ENCODE data around the gene C12orf75. TPM values are rescaled to one million over a fixed set of nuclear protein-coding genes. Genes with fewer than 3 reads are reported as not detected.
A peak's percentile ranks its signal among the peaks of the same experiment; 100 is the strongest.

Gene C12orf75
- total RNA-seq, 1 donor from 2014 or later = 96.1 TPM

- intact Hi-C loops (cut with micrococcal nuclease) = no loop called here
- H3K27ac Mint-ChIP-seq = no peak overlapping the region
- peaks cover 45% of the 10 kb centered on the region for H3K36me3 Mint-ChIP-seq (ENCODE audit: low read depth)
Observed at GRCh38 chr12:105351523-105351922, 21.0 kb downstream of the C12orf75 start.

GRCh38 chr12:105352052-105352451 is 21.6 kb downstream of the C12orf75 start:
- H3K4me1 Mint-ChIP-seq = peaks cover 40% of the 10 kb centered on the region
- H3K4me3 Mint-ChIP-seq = peak overlapping the region; percentile 22
- no peaks in the 10 kb centered on the region for H3K27me3 Mint-ChIP-seq
- peaks cover 43% of the 10 kb centered on the region for H3K36me3 Mint-ChIP-seq (ENCODE audit: low read depth)
- peak overlapping the region; percentile 68 for H3K27ac Mint-ChIP-seq
- no peak for DNase-seq
- H3K9me3 Mint-ChIP-seq = peaks cover 13% of the 10 kb centered on the region
- intact Hi-C loops (cut with micrococcal nuclease) = no loop called here

More at GRCh38 chr12:105351523-105351922, 21.0 kb downstream of the C12orf75 start:
- Mint-ChIP-seq H3K27me3 (no peaks in the 10 kb centered on the region), H3K4me1 (peaks cover 37% of the 10 kb centered on the region), H3K4me3 (peak overlapping the region; percentile 16), H3K9me3 (peaks cover 13% of the 10 kb centered on the region)
- no peak for DNase-seq

- intact Hi-C loops (cut with micrococcal nuclease) = no loop called here
- peaks cover 48% of the 10 kb centered on the region for H3K4me1 Mint-ChIP-seq
- H3K27me3 Mint-ChIP-seq = no peaks in the 10 kb centered on the region
- H3K36me3 Mint-ChIP-seq (ENCODE audit: low read depth) = peaks cover 43% of the 10 kb centered on the region
- H3K4me3 Mint-ChIP-seq = no peak overlapping the region
- DNase-seq = no peak
- H3K27ac Mint-ChIP-seq = no peak overlapping the region
- H3K9me3 Mint-ChIP-seq = peaks cover 13% of the 10 kb centered on the region
Observed at GRCh38 chr12:105352940-105353635, 22.6 kb downstream of the C12orf75 start.

- Mint-ChIP-seq H3K9me3 (peaks cover 13% of the 10 kb centered on the region), H3K27me3 (no peaks in the 10 kb centered on the region), H3K4me3 (no peak overlapping the region), H3K27ac (no peak overlapping the region), H3K4me1 (peaks cover 44% of the 10 kb centered on the region), H3K36me3 (ENCODE audit: low read depth) (peaks cover 37% of the 10 kb centered on the region)
- no peak for DNase-seq
- intact Hi-C loops (cut with micrococcal nuclease) = loop anchor here (5.0 kb wide), 1 partner anchor 33 kb away; no protein-coding TSS in a partner anchor
Observed at GRCh38 chr12:105355752-105356151, 25.3 kb downstream of the C12orf75 start.

- Mint-ChIP-seq H3K36me3 (ENCODE audit: low read depth) (peaks cover 34% of the 10 kb centered on the region), H3K4me3 (peak overlapping the region; percentile 37), H3K27me3 (no peaks in the 10 kb centered on the region), H3K27ac (peak overlapping the region; percentile 89), H3K4me1 (peaks cover 35% of the 10 kb centered on the region), H3K9me3 (peaks cover 5% of the 10 kb centered on the region)
- intact Hi-C loops (cut with micrococcal nuclease) = loop anchor here (1.0 to 5.0 kb wide), 2 partner anchors 26 to 35 kb away; no protein-coding TSS in a partner anchor
- DNase-seq = no peak
Observed at GRCh38 chr12:105357162-105357691, 26.7 kb downstream of the C12orf75 start.

- no peak for DNase-seq
- Mint-ChIP-seq H3K36me3 (ENCODE audit: low read depth) (peaks cover 34% of the 10 kb centered on the region), H3K4me3 (no peak overlapping the region), H3K9me3 (peaks cover 5% of the 10 kb centered on the region), H3K27ac (no peak overlapping the region), H3K27me3 (no peaks in the 10 kb centered on the region), H3K4me1 (peaks cover 36% of the 10 kb centered on the region)
- intact Hi-C loops (cut with micrococcal nuclease) = loop anchor here (5.0 kb wide), 1 partner anchor 36 kb away; no protein-coding TSS in a partner anchor
Observed at GRCh38 chr12:105358789-105359188, 28.3 kb downstream of the C12orf75 start.

- no peak overlapping the region for H3K4me3 Mint-ChIP-seq
- peaks cover 31% of the 10 kb centered on the region for H3K4me1 Mint-ChIP-seq
- no peaks in the 10 kb centered on the region for H3K27me3 Mint-ChIP-seq
- no peak overlapping the region for H3K27ac Mint-ChIP-seq
- intact Hi-C loops (cut with micrococcal nuclease) = loop anchor here (5.0 kb wide), 1 partner anchor 38 kb away; no protein-coding TSS in a partner anchor
- peaks cover under 1% of the 10 kb centered on the region for H3K9me3 Mint-ChIP-seq
- DNase-seq = no peak
- peaks cover 29% of the 10 kb centered on the region for H3K36me3 Mint-ChIP-seq (ENCODE audit: low read depth)
Observed at GRCh38 chr12:105359856-105360255, 29.4 kb downstream of the C12orf75 start.

GRCh38 chr12:105363890-105364289 is 33.4 kb downstream of the C12orf75 start:
- H3K27me3 Mint-ChIP-seq = no peaks in the 10 kb centered on the region
- H3K36me3 Mint-ChIP-seq (ENCODE audit: low read depth) = peaks cover 30% of the 10 kb centered on the region
- H3K4me3 Mint-ChIP-seq = no peak overlapping the region
- H3K9me3 Mint-ChIP-seq = no peaks in the 10 kb centered on the region
- DNase-seq = no peak
- no peak overlapping the region for H3K27ac Mint-ChIP-seq
- peaks cover 12% of the 10 kb centered on the region for H3K4me1 Mint-ChIP-seq
- intact Hi-C loops (cut with micrococcal nuclease) = no loop called here

GRCh38 chr12:105365231-105365630 is 34.7 kb downstream of the C12orf75 start:
- intact Hi-C loops (cut with micrococcal nuclease) = no loop called here
- Mint-ChIP-seq H3K27me3 (no peaks in the 10 kb centered on the region), H3K4me1 (peaks cover 9% of the 10 kb centered on the region), H3K27ac (no peak overlapping the region), H3K4me3 (no peak overlapping the region), H3K9me3 (no peaks in the 10 kb centered on the region), H3K36me3 (ENCODE audit: low read depth) (peaks cover 29% of the 10 kb centered on the region)
- DNase-seq = no peak

GRCh38 chr12:105368047-105368646 is 37.7 kb downstream of the C12orf75 start:
- no peaks in the 10 kb centered on the region for H3K27me3 Mint-ChIP-seq
- intact Hi-C loops (cut with micrococcal nuclease) = no loop called here
- no peak overlapping the region for H3K4me3 Mint-ChIP-seq
- H3K36me3 Mint-ChIP-seq (ENCODE audit: low read depth) = peaks cover 27% of the 10 kb centered on the region
- H3K9me3 Mint-ChIP-seq = no peaks in the 10 kb centered on the region
- no peak overlapping the region for H3K27ac Mint-ChIP-seq
- DNase-seq = no peak
- peaks cover 6% of the 10 kb centered on the region for H3K4me1 Mint-ChIP-seq

- Mint-ChIP-seq H3K4me3 (no peak overlapping the region), H3K9me3 (no peaks in the 10 kb centered on the region), H3K4me1 (peaks cover 5% of the 10 kb centered on the region), H3K27ac (no peak overlapping the region), H3K27me3 (no peaks in the 10 kb centered on the region), H3K36me3 (ENCODE audit: low read depth) (peaks cover 24% of the 10 kb centered on the region)
- DNase-seq = no peak
- intact Hi-C loops (cut with micrococcal nuclease) = no loop called here
Observed at GRCh38 chr12:105369014-105369413, 38.5 kb downstream of the C12orf75 start.

GRCh38 chr12:105374303-105374702 is 43.8 kb downstream of the C12orf75 start:
- no peak for DNase-seq
- Mint-ChIP-seq H3K36me3 (ENCODE audit: low read depth) (peaks cover 23% of the 10 kb centered on the region), H3K27me3 (no peaks in the 10 kb centered on the region), H3K27ac (no peak overlapping the region), H3K4me3 (no peak overlapping the region), H3K4me1 (no peaks in the 10 kb centered on the region), H3K9me3 (no peaks in the 10 kb centered on the region)
- intact Hi-C loops (cut with micrococcal nuclease) = no loop called here

GRCh38 chr12:105377077-105377476 is 46.6 kb downstream of the C12orf75 start:
- H3K27me3 Mint-ChIP-seq = no peaks in the 10 kb centered on the region
- intact Hi-C loops (cut with micrococcal nuclease) = no loop called here
- no peak overlapping the region for H3K4me3 Mint-ChIP-seq
- DNase-seq = no peak
- H3K4me1 Mint-ChIP-seq = no peaks in the 10 kb centered on the region
- no peak overlapping the region for H3K27ac Mint-ChIP-seq
- no peaks in the 10 kb centered on the region for H3K9me3 Mint-ChIP-seq
- peaks cover 12% of the 10 kb centered on the region for H3K36me3 Mint-ChIP-seq (ENCODE audit: low read depth)

- H3K36me3 Mint-ChIP-seq (ENCODE audit: low read depth) = peaks cover 7% of the 10 kb centered on the region
- no peaks in the 10 kb centered on the region for H3K9me3 Mint-ChIP-seq
- no peaks in the 10 kb centered on the region for H3K4me1 Mint-ChIP-seq
- no peak for DNase-seq
- no peak overlapping the region for H3K4me3 Mint-ChIP-seq
- H3K27ac Mint-ChIP-seq = no peak overlapping the region
- H3K27me3 Mint-ChIP-seq = no peaks in the 10 kb centered on the region
- intact Hi-C loops (cut with micrococcal nuclease) = no loop called here
Observed at GRCh38 chr12:105378911-105379310, 48.4 kb downstream of the C12orf75 start.

All from activated CD4-positive, alpha-beta T cell treated with anti-CD3 and anti-CD28 coated beads, Interleukin-2, amount 10 ng/mL, durations not matched to agents 24 days and 14 days (primary cell).